NCI-H2029 (cell line): ENCODE data around the gene NPIPB8.
"Not testable (repeated sequence)": the region's sequence is repeated elsewhere in the genome, so short reads cannot be mapped to it uniquely, and the experiment has no call there.

Source experiments
- DNase-seq: peaks from one replicate; lab custom pipeline; 2025; lab: John Stamatoyannopoulos, UW

Gene NPIPB8

GRCh38 chr16:28637765-28638164, at the start of gene NPIPB8:
Gene NPIPB8 (plus strand): TSS chr16:28638065. CDS start chr16:28638361, 296 bp downstream.
- not testable (repeated sequence) for DNase-seq

- no peak for DNase-seq
Measured at GRCh38 chr16:28589069-28589468, 48.8 kb upstream of the NPIPB8 start.

GRCh38 chr16:28589930-28590329, 47.9 kb upstream of the NPIPB8 start:
- no peak for DNase-seq

GRCh38 chr16:28590384-28591340, 47.2 kb upstream of the NPIPB8 start:
- DNase-seq, result no peak

- no peak for DNase-seq
Measured at GRCh38 chr16:28591355-28591754, 46.5 kb upstream of the NPIPB8 start.

- no peak for DNase-seq
Measured at GRCh38 chr16:28592511-28592910, 45.4 kb upstream of the NPIPB8 start.

- no peak for DNase-seq
Measured at GRCh38 chr16:28592979-28593553, 44.8 kb upstream of the NPIPB8 start.

GRCh38 chr16:28595451-28595850, 42.4 kb upstream of the NPIPB8 start:
- DNase-seq, result not testable (repeated sequence)

- DNase-seq, result no peak
Measured at GRCh38 chr16:28596115-28596630, 41.7 kb upstream of the NPIPB8 start.

- DNase-seq, result no peak
Measured at GRCh38 chr16:28596840-28597691, 40.8 kb upstream of the NPIPB8 start, which contains the start of gene SULT1A2. Gene SULT1A2 (minus strand): TSS chr16:28597050. CDS start chr16:28595930, 1,120 bp downstream.

- DNase-seq, result no peak
Measured at GRCh38 chr16:28597692-28598261, 40.1 kb upstream of the NPIPB8 start.

GRCh38 chr16:28599377-28600285, 38.2 kb upstream of the NPIPB8 start:
- DNase-seq, result not testable (repeated sequence)

- DNase-seq, result not testable (repeated sequence)
Measured at GRCh38 chr16:28600965-28601364, 36.9 kb upstream of the NPIPB8 start.

- DNase-seq, result not testable (repeated sequence)
Measured at GRCh38 chr16:28601589-28601988, 36.3 kb upstream of the NPIPB8 start.

GRCh38 chr16:28602062-28602461, 35.8 kb upstream of the NPIPB8 start:
- DNase-seq, result not testable (repeated sequence)

GRCh38 chr16:28602529-28602928, 35.3 kb upstream of the NPIPB8 start:
- DNase-seq, result no peak

GRCh38 chr16:28603381-28604185, 34.3 kb upstream of the NPIPB8 start:
- no peak for DNase-seq

- no peak for DNase-seq
Measured at GRCh38 chr16:28604186-28604565, 33.7 kb upstream of the NPIPB8 start.

GRCh38 chr16:28606291-28607115, 31.4 kb upstream of the NPIPB8 start:
- DNase-seq, result no peak
